Non-pigmented ciliary epithelial cell (primary cell): Measurements from ENCODE around the gene TMEM256.

Source experiments
- DNase-seq: peaks from one replicate; pipeline ENCODE4 v3.0.0-alpha.2; 2010; ENCODE audit warnings: low read depth

TMEM256 gene

DNA sequence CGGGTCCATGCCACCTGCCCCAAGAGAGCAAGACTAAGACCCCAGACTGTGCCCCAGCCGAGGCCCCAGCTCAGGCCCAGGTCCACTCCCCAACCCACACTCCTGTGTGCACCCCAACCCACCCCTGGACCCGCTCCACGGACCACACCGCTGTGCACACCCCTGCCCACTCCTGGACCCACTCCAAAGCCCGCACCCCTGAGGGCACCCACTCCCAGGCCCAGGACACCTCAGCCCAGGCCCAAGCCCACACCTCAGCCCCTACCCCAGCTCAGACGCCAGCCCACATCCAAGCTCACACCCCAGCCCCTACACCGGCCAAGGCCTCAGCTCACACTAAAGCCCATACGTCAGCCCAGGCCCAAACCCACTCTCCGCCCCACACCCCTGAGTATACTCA lies 25.8 kb upstream of the TMEM256 start:
- DNase-seq = no peak

DNA sequence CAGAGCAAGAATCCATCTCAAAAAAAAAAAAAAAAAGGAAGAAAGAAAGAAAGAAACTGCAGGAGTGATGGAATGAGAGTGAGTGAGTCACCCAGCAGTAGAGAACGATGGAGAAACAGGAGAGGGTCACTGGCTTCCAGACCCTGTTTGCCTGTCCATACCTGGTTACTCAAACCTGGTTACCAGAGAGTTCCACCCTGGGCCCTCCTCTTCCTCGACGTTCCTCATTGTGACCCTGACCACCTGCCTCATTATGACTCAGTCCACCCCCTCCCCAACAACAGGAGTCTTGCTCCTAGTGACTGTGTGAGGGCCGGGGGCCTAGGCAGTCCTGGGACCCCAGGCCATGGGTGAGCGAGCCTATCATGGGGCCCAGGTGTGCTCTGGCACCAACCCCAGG lies 24.7 kb upstream of the TMEM256 start, which contains the start of gene SPEM3:
SPEM3 (plus strand) TSS at position 301 of the 400 bp plus-strand sequence; CDS start at position 347, 46 bp downstream.
- no peak for DNase-seq

DNA sequence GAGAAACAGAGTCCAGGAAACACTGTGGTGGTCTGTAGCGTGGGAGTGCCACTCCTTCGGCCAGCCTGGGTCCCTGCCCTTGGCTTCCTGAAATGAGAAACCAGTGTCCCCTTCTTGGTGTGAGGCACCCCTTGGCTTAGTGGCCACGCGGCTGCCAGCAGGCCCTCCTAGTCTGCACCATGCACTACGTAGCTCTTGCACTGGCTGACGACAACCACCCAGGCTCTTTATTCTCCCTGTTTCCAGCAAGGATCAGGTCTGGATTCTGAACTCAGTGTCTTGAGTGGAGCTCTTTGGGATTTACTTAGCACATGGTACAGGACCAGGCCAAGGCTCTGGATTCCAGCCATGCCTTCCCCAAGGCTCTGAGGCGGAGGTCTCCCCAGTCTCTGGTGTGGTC lies 23.7 kb upstream of the TMEM256 start:
- DNase-seq = no peak

DNA sequence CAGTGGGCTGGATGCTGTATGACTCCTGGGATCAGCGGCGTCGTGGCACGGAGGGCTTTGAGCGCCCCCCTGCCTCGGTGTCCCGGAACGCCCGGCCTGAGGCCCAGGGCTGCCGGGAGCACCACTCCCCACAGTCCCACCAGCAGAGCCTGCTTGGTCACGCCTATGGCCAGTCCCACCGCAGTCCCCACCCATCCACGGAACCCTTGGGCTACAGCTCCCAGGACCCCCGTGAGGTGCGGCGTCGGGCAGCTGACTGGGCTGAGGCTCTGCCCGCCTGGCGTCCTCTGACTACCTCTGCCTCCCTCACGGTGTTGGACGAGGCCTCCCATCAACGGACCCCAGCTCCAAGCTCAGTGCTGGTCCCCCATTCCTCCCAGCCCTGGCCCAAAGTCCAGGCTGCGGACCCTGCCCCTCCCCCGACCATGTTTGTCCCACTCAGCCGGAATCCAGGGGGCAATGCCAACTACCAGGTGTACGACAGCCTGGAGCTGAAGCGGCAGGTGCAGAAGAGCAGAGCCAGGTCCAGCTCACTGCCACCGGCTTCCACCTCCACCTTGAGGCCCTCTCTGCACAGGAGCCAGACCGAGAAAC lies 23.1 kb upstream of the TMEM256 start:
- no peak for DNase-seq

DNA sequence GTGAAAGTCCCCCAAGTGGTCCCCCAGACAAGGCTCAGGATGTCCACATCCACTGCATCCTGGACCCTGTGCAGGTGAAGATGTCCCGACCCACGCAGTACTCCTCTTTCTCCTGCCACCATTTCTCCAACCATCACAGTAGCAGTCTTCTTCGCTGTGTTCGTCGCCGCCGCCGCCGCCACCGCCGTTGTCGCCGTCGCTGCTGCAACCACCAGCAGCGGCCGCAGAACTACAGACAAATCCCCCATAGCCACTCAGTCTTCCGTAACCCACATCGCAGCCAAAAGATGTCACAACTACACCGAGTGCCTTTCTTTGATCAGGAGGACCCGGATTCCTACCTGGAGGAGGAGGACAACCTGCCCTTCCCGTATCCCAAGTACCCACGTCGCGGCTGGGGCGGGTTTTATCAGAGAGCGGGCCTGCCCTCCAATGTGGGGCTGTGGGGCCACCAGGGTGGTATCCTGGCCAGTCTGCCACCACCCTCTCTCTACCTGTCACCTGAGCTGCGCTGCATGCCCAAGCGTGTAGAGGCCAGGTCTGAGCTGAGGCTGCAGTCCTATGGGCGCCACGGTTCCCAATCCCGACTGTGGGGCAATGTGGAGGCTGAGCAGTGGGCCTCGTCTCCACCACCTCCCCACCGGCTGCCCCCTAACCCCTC lies 22.4 kb upstream of the TMEM256 start:
- DNase-seq = no peak

DNA sequence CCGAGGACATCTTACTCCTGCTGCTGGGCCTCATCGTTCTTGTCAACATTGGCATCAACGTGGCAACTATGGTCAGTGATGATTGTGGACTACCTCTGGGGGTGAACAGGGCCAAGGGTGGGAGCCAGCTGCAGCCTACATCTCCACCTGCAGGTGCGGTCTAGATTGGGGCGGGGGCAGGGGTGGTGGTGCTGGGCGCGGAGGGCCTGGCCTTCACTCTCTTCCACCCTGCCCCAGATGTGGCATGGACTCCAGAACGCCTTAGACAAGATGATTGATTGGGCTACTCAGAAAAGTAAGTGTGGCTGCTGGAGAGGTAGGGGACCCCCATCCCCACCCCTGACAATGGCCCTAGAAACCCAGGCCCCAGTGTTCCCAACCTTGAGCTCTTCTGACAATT lies 21.9 kb upstream of the TMEM256 start:
- no peak for DNase-seq

DNA sequence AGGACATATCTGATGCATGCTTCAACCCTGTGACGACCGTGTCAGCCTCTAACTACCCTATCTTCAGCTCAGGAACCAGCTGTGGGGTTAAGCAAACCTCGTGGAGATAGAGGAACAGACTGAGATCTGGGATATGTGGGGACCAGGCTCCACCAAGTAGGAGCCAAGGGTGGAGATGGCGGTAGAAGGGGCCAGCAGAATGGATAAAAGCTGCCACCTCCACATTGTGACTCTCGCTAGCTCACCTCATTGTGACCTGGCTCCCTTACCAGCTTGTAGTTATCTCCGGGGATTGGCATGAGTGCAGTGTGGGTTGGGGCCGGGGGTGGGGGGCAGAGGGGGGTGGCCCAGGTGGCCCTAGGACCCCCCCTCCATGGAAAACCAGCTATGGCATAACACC lies 21.4 kb upstream of the TMEM256 start, which contains the start of gene SPEM2:
SPEM2 (plus strand) TSS at position 301 of the 400 bp plus-strand sequence; CDS start at position 374, 73 bp downstream.
- no peak for DNase-seq

DNA sequence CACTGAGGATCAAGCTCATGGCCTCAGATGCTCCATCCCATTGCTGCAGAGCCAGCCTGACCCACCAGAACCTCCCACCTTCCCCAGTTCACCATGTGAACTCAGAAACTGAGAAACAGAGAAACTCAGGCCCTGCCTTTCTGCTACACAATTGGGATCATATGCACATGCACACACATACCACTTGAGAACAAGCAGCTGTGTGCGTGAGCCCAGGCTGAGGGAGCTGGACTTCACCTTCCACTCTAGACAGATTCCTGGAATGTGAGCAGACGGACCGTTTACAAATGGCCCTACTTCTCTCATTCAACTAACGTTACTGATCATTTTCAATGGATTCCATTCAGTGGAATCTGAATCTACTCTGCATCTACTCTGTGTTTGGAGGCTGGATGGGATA lies 19.8 kb upstream of the TMEM256 start:
- DNase-seq = no peak

DNA sequence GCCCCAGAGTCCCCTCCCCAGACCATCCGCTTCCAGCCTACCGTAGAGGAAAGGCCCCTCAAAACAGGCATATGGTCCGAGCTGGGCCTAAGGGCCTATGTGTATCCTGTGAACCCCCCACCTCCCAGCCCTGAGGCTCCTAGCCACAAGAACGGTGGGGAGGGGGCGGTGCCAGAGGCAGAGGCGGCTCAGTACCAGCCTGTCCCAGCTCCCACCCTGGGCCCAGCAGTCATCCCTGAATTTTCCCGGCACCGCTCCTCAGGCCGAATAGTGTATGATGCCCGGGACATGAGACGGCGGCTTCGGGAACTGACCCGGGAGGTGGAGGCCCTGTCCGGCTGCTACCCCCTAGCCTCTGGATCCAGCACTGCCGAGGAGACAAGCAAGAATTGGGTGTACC lies 17.3 kb upstream of the TMEM256 start:
- no peak for DNase-seq

DNA sequence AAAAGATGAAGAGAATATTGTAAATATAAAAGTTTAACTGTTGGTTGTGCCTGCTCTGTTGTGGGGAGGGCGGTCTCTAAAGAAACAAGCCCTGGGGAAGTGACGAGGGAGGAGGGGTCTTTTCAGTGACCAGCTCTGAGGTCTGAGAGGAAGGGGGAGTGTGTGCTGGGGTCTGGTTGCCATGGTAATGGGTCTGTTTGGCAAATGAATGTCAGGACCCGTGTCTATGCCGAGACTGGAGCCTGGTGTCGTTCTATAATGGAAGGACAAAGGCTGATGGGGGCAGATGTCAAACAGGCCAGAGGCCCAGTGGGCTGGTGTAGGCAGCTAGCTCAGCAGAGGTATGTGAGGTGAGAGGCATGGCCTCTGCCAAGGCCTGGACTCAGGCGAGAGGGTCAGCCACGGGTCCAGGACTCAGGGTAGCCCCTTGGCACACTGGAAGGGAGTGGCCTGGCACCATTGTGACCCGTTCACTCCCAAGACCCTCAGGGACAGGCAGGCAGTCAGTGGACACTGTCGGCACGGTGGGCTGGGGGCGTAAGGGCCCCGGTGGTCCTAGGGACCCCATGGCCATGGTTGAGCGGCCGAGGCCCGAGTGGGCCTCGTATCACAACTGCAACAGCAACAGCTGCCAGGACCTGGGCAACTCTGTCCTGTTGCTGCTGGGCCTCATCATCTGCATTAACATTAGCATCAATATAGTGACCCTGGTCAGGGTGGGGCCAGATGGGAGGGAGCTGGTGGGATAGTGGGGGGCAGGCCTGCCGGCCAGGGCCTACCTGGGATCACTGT lies 16.1 kb upstream of the TMEM256 start, which contains the start of gene SPEM1:
SPEM1 (plus strand) TSS at position 506 of the 792 bp plus-strand sequence; CDS start at position 567, 61 bp downstream.
- DNase-seq = no peak

DNA sequence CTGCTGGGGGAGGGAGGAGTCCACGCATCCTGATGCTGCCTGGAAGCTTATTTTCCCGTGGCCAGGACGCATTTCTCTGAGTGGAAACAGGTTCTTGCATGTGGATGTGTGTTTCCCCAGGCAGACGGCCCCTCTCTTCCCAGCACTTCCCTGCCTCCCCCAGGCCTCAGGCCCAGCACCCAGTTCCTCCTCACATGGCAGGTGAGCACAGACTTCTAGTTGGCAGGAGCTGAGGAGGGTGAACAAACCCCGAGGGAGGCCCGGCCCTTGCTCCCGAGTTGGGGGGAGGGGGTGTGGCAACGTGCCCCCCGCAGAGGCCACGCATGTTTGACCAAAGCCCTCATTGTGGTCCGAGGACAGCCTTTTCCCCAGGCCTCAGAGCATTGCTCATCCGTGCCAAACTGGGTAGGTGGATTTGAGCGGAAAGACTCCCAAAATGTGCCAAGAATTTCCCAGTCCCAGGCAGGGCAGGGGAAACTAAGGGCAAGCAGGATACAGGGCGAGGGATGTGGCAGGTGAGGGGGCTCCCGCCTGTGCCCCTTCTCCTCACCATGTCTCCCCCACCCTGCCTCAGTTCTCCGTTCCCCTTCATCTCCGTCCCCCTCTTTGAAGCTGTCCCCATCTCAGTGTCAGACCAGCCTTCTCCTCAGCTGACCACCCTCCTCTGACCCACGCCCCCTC lies 14.7 kb upstream of the TMEM256 start:
- no peak for DNase-seq

DNA sequence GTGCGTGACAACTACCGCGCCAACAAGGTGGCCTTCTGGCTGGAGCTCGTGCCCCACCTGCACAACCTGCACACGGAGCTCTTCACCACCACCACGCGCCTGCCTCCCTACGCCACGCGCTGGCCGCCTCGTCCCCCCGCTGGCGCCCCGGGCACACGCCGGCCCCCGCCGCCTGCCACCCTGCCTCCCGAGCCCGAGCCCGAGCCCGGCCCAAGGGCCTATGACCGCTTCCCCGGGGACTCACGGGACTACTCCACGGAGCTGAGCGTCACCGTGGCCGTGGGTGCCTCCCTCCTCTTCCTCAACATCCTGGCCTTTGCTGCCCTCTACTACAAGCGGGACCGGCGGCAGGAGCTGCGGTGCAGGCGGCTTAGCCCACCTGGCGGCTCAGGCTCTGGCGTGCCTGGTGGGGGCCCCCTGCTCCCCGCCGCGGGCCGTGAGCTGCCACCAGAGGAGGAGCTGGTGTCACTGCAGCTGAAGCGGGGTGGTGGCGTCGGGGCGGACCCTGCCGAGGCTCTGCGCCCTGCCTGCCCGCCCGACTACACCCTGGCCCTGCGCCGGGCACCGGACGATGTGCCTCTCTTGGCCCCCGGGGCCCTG lies 13.3 kb upstream of the TMEM256 start:
- DNase-seq = no peak

DNA sequence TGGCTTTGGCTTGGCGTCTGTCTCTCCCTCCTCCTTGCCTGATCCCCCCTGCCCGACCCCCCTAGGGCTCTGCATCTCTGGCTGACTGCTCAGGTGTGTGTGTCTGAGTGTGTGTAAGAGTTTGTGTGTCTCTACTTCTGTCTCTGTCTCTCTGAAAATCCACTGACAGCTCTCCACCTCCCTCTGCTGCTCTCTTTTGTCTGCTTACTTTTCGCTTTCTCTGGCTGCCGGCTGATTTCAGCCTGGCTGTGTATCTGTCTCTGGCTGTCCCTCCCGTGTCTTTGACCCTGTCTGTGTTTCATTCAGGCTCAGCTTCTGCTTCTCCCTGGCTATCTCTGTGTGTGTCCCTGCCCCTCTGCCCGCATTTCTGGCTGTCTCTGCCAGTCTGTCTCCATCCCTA lies 12.4 kb upstream of the TMEM256 start:
- DNase-seq = no peak

DNA sequence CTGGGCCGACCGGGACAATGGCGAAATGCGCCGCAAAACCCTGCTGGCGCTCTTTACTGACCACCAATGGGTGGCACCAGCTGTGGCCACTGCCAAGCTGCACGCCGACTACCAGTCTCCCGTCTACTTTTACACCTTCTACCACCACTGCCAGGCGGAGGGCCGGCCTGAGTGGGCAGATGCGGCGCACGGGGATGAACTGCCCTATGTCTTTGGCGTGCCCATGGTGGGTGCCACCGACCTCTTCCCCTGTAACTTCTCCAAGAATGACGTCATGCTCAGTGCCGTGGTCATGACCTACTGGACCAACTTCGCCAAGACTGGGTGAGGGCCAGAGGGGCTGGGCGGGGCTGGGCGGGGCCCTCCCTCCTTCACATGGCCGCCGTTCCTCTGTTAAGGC lies 11.9 kb upstream of the TMEM256 start:
- no peak for DNase-seq

DNA sequence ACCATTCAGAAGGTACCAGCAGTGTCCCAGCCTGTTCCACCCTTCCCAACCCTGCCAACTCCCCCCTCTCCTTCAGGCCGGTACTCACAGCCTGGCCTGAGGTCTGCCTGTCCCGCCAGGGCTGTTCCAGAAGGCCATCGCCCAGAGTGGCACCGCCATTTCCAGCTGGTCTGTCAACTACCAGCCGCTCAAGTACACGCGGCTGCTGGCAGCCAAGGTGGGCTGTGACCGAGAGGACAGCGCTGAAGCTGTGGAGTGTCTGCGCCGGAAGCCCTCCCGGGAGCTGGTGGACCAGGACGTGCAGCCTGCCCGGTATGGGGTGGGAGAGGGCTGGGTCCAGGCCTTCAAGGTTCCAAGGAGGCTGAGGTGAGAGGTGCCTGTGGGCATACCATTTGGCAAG lies 10.9 kb upstream of the TMEM256 start:
- no peak for DNase-seq

DNA sequence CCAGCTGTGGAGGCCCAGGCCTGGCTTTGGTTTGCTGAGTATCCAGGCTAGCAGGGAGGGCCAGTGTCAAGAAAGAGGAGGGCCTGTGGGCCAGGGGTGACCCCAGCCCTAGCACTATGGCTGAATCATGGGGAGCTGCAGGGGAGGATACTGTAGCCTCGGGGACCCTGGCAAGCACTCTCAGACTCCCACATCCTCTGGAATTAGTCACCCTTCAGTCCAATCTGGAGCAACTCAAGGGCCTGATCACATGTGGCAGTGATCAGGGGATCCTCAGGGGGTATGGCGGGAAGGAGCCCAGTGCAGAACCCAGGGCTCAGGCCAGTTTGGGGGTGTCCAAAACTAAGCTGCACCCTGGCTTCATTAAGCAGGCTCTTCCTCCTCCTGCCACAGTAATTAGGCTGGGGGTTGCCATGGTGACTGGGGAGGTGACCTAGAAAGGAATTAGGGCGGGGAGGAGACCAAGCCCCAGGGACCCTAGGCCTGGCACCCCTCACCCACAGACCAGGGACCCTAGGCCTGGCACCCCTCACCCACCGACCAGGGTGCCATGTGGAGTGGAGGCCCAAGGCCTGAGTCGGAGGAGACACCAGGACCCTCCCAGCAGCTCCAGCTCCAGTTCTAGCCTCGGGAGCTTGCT lies 9.6 kb upstream of the TMEM256 start:
- DNase-seq = no peak

DNA sequence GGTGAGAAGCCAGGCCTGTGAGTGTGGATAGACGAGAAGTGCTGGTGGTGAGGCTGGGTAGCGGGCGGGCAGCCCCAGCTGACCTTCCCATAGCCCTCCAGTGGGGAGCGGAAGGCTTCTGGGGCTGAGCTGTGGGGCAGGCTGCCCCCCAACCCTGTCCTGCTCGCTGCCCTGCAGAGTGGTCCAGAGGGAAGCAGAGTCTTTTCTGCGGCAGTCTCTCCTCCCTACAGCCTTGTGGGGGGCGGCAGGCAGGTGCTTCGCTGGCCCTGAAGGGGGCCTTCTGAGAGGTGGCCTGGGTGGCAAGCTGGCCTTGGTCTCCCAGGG lies 7.5 kb upstream of the TMEM256 start:
- no peak for DNase-seq

DNA sequence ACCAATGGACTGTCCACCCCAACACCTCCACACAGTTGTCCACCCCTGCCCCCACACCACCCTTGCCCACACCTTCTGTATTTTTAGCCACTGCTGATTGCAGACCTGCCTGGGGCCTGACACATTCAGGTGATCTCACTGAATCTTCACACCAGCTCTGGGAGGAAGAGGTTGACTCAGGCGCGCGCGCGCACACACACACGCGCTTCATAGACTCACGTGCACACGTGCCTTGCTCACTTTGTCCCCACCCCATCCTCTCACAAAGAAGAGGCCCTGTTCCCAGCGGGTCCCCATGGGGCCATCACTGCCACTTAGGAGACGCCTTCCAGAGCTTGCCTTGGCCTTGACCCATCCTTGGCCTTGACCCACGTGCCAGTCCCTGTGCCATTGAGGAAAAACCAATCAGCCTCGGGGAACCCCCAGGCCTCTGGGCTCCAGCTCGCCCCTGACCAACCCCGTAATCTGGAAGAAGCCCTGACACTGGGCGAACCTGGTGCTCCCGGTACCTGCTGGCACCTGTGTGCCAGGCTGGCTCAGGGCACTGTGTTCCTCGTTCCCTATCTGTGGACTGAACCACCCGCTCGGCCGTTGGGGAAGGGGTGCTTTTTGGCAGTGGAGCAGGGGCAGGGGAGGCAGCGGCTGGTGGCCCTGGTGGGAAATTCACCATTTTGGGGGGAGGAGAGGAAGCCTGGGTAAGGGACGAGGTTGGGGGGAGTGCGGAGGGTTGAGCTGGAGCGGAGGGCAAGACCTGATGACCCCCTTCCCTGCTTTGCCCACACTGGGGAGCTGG lies 6.9 kb upstream of the TMEM256 start:
- DNase-seq = no peak

DNA sequence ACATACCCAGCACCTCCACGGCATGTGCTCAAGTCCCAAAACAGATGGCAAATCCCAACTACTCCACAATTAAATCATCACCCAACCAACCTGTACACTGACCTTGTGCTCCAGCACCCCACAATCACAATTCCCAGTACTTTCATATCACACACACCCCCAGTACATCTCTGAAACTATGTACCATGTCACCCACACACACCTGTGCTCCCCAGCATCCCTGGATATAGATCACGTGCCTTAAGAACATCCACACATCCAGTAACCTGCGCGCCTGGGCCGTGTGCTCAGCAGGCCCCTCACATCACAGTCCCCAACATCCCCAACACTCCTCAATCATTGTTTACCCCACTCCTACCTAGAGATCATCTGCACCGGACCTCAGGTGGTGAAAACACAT lies 5.8 kb upstream of the TMEM256 start:
- no peak for DNase-seq

DNA sequence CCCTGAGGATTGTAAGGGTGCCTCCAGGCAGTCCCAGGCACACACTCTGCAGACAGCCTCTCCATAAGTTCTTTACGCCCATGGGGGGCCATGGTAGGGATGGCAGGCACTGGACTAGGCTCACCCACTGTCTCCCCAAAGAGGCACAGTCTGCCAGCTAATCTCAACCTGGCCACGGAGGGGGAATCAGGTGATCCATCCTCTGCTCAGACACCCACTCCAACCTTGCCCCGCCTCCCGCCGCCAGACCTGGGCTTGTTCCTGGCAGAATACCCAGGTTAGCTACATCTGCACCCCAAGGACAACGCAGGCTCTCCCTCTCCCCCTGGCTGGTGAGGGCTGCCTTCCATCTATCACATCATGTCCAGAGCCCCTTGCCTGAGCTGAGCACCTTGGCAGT lies 5.0 kb upstream of the TMEM256 start:
- DNase-seq = no peak

DNA sequence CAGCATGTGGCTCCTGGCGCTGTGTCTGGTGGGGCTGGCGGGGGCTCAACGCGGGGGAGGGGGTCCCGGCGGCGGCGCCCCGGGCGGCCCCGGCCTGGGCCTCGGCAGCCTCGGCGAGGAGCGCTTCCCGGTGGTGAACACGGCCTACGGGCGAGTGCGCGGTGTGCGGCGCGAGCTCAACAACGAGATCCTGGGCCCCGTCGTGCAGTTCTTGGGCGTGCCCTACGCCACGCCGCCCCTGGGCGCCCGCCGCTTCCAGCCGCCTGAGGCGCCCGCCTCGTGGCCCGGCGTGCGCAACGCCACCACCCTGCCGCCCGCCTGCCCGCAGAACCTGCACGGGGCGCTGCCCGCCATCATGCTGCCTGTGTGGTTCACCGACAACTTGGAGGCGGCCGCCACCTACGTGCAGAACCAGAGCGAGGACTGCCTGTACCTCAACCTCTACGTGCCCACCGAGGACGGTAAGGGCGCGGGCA lies 4.4 kb upstream of the TMEM256 start:
- no peak for DNase-seq
